ENCODE results near the gene SLC24A3.

DNA sequence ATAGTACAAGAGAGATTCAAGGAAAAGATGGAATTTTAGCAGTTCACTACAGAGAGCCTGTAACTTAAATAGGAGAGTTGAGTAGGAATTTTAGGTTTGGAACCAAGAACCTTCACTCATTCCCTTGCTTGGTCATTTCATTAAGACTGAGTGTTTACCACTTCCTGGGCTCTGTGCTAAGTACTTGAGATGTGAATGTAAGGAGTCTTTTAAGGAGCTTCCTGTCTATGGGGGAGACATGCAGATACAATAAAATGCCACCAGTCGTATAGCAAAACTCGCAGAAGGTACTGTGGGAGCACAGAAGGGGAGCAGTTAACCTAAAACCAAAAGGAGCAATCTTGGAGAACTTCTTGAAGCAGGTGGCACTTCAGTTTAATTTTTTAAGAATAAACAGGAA is 204.2 kb downstream of the SLC24A3 start:
- no peak for TF ChIP-seq CTCF (IDR thresholded peaks at IDR 0.05; ENCODE audit: low read depth, low read length)
- TF ChIP-seq POLR2A (IDR thresholded peaks at IDR 0.05; ENCODE audit: extremely low read depth, insufficient read length), result no peak
- TF ChIP-seq MYC (IDR thresholded peaks at IDR 0.05; ENCODE audit: low read depth, low read length), result no peak
- no peak for TF ChIP-seq MAX (IDR thresholded peaks at IDR 0.05; ENCODE audit: low read depth, low read length)

Measured in NB4 (cell line).